Renal cortex interstitium (tissue), 11 donors: ENCODE results near the gene COX6A1. TPM values are rescaled to one million over a fixed set of nuclear protein-coding genes. Genes with fewer than 3 reads are reported as not detected.
"Not testable (repeated sequence)": the region's sequence is repeated elsewhere in the genome, so short reads cannot be mapped to it uniquely, and the experiment has no call there.

ENCODE experiments used
- DNase-seq, 11 donors: peaks; one replicate each; pipeline ENCODE4 v3.0.0-alpha.2; 2013; ENCODE audit warnings: low read depth in 9 of 11, low spot score in 4 of 11; ENCODE audit errors: extremely low read depth in 1 of 11
- polyA plus RNA-seq, 3 donors: library from polyadenylated mRNA; unstranded; fragments of 120-200 nt; gene quantifications; one replicate each; pipeline ENCODE4 v1.2.1, GENCODE V29; 2013; ENCODE audit not compliant: insufficient read length in 3 of 3

Gene COX6A1
- polyA plus RNA-seq, 3 donors: 293 to 337 (median 296) TPM

DNA sequence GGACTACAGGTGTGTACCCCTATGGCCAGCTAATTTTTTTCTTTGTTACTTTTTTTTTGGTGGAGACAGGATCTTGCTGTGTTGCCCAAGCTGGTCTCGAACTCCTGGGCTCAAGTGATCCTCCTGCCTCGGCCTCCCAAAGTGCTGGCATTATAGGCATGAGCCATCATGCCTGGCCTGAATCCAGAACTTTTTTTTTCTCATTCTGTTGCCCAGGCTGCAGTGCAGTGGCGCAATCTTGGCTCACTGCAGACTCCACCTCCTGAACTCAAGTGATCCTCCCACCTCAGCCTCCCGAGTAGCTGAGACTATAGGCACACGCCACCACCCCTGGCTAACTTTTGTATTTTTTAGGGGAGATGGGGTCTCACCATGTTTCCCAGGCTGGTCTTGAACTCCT is 14.6 kb downstream of the COX6A1 start:
- not testable (repeated sequence) for DNase-seq

DNA sequence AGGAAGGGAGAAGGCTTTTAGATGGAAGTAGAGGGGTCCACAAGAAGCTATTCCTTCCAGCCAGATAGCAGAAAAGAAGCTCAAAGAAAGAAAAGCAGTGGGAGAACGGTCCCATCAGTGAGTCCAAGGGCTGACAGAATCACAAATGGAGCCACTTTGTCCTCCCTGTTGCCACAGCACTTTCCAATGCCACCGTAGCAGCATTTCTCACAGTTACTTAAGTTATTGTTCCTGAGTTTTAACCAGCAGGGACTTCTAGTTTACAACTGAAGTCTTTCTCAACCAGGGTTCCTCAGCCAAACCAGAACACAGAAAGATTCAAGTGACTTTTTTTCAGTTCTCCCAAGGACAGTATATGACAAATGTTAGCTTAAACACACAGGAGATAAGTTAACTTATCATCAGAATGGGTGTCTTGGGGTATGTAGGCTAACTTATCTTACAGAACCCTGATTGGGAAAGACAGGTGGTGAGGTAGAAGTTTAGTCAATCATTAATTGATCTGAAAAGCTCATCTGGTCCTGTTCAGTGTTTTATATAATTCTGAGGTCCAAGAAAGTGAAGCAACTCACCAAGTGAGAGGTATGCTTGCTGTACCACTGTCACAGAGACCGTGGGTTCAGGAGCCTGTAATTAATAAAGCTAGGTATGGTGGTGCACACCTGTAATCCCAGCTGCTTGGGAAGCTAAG is 15.3 kb downstream of the COX6A1 start:
- DNase-seq: no peak

DNA sequence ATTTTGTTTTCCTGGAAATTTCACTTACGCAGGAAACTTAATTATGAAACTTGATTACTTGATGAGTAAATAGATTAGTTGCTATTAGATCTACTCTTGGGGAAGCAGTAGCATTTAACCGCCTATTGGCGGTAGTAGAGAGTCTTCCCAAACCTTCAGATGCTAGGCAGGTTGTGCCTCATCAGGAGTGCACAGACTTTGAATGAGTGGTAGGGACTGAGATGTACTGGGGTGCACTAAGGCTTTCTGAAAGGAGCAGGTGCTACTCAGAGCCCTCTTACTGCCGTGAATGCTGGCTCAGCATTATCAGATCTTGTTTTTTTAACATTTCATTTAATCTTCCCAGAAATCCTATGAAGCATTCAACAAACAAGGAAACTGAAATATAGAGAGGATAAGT is 16.1 kb downstream of the COX6A1 start:
- DNase-seq: no peak

DNA sequence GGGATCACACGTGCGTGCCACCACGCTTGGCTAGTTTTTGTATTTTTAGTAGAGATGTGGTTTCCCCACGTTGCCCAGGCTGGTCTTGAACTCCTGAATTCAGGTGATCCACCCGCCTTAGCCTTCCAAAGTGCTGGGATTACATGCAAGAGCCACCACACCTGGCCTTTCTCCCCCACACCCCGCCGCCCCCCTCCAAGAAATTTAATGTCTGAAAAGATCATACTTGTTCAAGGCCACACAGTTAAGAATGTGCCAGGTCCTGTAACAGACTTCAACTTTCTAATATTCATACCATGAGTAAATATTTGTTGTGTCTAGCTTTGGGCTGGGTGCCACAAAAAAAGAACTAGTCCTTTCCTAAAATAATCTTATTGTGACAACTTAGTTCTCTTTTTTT is 17.4 kb downstream of the COX6A1 start:
- no peak for DNase-seq

DNA sequence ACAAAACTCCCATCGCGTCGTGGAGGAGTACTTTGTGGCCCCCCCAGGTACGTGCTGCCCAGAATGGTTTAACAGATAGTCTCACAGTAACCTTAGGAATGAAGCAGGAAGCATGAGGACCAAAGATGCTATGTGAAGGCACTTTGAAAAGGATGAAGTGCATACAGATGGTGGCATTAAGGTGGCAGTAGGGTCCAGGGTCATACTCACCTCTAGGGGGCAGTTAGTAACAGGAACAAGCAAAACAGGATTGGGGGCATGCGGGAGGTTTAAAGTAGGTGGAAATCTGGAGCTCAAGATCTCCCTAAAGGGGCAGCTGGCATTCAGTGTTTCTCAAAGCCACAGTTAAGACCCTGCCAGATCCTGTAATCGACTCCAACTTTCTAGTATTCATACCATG is 19.2 kb downstream of the COX6A1 start:
- no peak for DNase-seq

DNA sequence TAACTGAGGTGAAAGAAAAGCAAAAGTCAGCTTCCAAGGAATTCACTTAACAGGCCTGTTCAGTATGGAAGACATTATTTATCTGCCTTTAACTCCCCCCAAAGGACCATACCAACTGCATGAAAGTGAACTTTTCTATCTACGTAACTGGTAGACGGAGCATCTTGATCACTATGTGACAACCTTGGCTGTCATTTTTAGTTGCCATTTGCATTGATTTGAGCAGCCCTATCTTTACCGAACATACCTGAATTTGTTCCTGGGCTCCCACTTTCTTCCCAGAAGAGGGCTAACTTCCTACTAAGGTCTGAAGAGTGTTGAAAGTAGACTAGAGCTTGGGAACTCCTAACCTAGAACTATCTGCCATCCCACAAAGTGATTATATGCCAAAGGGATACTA is 22.2 kb downstream of the COX6A1 start:
- DNase-seq: no peak

DNA sequence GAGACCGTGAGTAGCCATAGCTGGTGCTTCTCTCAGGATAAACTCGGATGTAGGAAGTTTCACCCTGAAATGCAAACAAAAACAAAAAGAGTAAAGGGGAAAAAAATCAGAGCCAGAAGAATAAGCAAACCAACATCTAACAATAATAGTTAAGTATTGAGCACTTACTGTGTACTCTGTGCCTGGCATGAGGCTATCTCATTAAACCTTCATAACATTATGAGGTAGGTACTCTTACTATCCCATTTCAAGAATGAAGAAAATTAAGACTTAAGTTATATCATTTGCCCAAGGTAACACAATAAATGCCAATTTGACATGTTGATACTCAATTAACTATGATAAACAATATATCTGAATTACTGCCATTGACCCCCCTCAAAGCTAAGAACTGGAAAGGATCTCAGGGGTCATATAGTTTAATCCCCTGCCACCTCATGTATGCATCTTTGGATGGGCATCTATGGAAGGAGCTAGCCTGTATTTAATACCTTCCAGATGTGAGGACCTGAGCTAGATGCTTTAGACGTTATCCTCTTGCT is 24.3 kb downstream of the COX6A1 start:
- DNase-seq: no peak

DNA sequence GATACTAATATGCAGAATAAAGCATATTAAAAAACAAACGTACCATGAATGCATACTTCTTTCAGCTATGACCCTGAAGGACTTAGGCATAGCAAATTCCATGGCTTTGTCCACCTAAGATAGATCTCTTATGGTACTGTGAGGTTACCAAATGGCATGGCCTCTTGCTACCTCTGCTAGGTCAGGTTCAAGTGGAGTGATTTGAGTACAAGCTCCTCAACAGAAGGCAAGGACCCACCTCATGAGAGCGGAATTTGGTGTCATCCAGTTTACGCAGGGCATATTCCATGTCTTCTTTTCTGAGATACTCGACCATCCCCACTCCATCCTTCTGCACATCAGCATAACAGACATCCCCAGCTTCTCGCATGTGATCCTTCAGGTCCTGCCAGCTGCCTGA is 25.8 kb downstream of the COX6A1 start:
- no peak for DNase-seq

DNA sequence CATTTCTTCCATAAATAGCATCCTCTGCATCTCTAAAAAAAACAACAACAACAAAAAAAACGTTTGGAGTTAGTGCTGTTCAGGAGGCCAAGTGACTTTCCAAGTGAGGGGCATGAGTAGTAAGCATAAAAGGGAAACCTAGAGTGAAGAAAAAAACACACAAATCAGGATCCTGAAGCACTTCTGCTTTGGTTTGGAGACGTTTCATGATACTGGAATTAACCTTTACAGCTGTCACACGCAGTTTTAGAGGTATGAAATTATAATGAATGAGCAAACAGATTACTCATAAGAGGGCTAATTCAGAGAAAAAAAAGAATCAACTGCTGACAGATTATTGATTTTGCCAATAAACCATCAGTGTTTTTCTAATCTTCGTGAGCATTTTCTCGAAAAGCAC is 27.8 kb downstream of the COX6A1 start:
- DNase-seq: no peak

DNA sequence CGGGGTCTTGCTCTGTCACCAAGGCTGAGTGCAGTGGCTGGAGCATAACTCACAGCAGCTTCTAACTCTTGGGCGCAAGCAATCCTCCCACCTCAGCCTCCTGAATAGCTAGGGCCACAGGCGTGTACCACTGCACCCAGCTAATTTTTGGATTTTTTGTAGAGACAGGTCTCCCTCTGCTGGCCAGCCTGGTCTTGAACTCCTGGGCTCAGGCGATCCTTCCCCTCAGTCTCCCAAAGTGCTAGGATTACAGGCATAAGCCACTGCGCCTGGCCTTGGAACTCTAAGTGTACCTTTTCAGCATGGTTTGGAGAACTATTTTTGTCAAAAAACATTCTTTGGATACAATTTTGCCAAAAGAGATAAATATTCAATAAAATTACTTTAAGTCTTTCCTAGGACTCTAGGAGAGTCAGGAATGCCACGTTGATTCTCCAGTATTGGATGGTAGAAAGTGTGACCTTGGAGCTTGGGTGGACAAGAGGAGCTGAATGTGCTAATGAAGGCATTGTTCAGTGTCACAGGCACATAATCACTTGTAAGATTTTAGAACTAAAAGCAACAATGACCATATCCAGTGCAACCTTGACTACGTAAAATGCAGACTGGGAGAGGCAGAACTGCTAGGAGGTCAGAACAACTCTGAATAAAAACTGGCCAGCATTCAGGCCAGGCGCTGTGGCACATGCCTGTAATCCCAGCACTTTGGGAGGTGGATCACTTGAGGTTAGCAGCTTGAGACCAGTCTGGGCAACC is 28.8 kb downstream of the COX6A1 start:
- peak in 1 of 11 donors; percentile 31 for DNase-seq

DNA sequence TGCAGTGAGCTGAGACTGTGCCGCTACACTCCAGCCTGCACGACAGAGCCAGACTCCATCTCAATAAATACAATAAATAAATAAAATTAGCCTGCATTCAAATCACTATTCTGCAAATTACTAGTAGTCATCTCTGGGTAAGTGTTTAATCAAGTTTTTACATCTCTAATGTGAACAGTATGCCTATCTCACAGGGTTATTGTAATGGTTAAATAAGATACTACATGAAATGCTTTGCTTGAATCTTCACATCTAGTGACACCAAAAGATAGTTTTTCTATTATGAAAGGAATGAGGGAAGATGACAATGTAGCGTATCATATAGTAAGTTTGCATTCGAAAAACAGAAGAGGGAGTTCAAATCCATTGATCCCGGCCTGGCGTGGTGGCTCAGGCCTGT is 29.5 kb downstream of the COX6A1 start:
- DNase-seq: no peak

DNA sequence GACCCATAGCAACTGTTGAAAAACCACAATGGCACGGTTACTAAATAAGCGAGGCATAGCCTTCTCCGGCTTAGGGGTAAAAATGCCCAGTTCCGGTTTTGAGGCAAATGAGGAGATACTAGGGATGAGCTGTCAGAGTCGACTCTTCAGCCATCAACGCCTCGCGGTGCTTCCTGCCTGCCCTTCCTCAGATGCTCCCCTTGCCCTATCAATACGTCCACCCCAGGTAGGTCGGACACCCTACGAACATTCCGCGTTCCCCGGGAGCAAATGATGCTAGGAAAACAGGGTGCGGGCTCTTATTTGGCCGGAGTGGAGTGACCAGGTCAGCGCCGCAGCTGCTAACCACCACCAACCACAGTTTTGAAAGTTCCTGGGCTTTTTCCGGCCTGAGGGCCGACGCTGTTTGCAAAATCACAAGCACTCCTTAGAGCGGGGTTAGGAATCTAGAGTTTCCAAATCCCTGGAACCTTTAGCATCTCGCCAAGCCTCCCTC is 30.5 kb downstream of the COX6A1 start:
- peak in 5 of 11 donors; percentile 30 to 49 (median 38) for DNase-seq

DNA sequence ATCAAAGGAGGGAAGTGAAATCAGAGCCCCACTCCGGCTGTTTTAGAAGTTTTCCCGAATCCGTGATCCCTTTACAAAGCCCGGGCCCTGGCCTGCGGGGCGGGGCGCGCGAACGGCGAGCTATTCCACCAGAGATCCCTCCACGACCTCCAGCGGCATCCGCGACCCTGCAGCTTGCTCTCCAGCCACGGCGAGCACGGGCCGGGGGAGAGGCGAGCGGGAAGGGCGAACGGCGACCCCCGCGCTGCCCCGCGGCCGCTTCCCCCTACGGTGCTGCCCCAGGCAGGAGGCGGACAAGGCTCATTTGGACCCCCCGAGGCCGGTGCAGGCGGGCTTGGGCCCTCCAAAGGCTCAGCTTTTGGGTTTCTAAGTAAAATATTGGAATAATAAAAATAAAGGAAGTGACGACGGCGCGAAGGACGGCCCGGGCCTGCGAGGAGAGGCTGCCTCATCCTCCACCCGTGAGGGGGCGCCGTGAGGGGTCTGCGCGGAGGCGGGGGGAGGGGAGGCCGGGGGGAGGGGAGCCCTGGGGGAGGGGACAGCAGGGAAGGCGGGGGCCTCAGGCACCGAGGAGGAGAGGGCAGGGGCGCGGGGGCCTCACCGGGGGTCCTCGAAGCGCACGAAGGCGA is 31.0 kb downstream of the COX6A1 start:
- DNase-seq: peak in 5 of 11 donors; percentile 25 to 51 (median 40)

DNA sequence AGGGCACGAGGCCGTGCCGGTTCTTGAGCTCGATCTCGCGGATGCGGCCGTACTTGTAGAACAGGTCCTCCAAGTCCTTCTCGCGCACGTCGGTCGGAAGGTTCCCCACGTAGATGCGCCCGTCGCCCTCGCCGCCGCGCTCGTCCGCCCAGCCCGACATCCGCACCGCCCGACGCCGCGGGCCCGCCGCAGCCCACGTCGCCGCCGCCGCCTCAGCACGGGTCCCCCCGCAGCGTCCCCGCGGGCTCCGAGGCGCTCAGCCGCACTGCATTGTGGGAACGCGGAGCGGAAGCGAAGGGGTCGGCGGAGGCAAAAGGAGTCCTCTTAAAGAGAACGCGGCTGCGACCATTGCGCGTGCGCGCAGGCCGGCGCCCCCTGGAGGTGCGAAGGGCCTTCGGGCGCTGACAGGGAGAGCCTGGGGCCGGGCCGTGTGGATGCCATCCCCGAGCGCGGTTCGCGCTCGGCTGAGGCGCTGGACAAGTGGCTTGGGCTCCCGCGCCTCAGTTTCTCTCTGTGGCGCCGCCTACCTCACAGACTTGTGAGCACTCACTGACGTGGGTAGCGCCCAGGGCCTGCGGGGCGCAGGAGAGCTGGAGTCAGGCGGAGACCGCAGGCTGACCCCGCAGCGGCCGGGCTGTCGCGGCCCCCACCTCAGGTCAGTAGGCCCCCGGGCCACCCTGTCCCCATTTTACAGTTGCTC is 31.7 kb downstream of the COX6A1 start, which contains the start of gene SRSF9:
TSS of gene SRSF9 (minus strand) at position 299 of the 700 bp plus-strand sequence. CDS start at position 160, 139 bp downstream.
- DNase-seq: peak; percentile 88 to 98 (median 96)

DNA sequence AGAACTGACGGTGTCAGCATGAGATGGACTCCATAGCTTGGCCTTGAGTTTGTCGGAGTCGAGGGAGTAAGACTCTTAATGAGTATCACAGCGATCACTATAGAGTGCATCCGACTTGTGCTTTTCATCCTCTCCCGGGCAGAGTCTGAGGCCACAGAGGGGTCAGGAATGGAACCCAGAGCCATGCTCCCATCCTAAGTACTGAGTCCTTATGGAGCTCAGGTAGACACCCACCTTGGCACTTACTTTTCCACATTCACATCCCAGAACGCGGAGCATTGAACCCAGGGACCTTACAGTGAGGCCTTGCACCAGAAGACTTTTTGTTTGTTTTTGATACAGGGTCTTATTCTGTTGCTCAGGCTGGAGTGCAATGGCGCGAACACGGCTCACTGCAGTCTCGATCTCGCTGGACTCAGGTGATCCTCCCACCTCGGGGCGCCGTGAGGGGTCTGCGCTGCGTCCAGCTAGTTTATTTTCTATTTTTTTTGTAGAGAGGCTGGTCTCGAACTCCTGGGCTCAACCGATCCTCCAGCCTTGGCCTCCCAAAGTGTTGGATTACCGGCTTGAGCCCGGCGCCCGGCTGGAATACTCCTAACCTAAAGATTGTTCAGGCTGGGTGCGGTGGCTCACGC is 32.4 kb downstream of the COX6A1 start:
- peak in 1 of 11 donors; percentile 14 for DNase-seq

DNA sequence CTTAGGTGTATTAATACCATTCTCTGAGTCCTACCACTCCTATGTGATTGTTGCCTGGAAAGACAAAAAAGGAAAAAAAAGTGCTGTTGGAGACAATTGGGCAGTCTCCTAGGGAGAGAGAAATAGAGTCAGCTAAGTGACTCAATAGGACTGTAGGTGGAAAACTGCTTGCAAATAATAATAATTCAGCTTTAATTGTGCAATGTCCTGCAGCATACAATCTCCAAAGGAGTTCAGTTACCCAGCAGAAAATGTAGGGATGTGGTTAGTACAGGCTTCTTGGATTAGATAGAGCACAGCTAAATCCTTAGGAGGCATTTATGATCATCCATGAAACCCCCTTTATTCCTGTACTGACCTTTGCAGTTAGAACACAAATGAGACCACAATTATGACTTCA is 34.6 kb downstream of the COX6A1 start:
- no peak for DNase-seq

DNA sequence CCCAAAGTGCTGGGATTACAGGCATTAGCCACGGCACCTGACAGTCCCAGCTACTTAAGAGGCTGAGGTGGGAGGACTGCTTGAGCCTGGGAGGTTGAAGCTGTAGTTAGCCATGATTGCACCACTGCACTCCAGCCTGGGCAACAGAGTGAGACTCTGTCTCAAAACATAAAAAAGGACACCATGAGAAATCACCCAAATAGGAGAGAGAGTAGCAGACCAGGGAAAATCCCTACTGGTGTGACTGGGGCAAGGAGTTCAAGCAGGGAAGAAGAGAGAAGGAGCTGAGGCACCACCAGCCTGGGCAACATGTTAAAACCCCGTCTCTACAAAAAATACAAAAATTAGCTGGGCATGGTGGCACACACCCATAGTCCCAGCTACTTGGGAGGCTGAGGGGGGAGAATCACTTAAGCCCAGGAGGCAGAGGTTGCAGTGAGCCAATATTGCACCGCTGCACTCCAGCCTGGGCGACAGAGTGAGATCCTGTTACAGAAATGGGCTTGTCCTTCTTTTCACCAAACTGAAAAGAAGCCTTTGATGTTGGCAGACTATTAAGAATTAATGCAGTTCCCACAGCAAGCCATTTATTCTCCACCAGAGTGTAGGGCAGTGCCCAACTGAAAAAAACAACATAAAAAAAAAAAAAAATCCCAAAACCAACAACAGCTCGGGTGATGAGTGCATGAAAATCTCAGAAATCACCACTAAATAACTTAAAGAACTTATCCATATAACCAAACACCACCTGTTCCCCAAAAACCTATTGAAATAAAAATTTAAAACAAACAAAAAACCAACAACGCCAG is 36.1 kb downstream of the COX6A1 start:
- no peak for DNase-seq

DNA sequence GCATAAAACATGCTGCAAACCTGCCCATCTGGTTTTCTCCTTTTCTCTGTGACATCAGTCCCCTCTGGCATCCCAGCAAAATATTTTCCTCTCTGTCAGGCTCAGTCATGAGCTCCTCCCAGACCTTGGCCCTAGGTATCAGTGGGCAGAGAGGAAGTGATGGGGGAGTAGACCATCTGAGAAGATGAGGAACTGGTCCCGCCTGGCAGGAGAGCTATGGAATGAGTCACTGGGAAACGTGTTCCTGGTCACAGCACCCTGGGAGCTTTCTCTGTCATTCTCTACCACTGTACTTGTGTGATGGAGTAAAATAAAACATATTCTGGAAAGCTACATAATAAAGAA is 36.7 kb downstream of the COX6A1 start:
- DNase-seq: peak in 2 of 11 donors; percentile 13 to 38
